K562 (cell line): ENCODE data around the gene LAMC1. TPM values are rescaled to one million over a fixed set of nuclear protein-coding genes. Genes with fewer than 3 reads are reported as not detected.

Source experiments
- ATAC-seq: fragments of 200-7000 bp; cut with Tn5 transposase; 3 replicates; pipeline ENCODE4 v1.9.1; 2020; ENCODE audit warnings: moderate library complexity
- BruUV-seq: library from RNA; stranded (reverse); fragments of 400-500 nt; replicated peaks from 2 replicates; lab custom pipeline; 2021; lab: Mats Ljungman, UMichigan
- CTCF ChIA-PET: fragments of 300-600 bp; formaldehyde crosslinking; extraction: SDS; loops from one replicate; lab custom pipeline; 2021; ENCODE audit warnings: low intra/inter-chr PET ratio; lab: Yijun Ruan, JAX
- POLR2A ChIA-PET: fragments of 300-600, 350-650 bp; sonication (Branson Sonifier 250); formaldehyde crosslinking; extraction: SDS; loops from one replicate; lab custom pipeline; 2021; ENCODE audit warnings: antibody characterized with exemption, inconsistent platforms; lab: Yijun Ruan, JAX
- DNase-seq, 4 experiments: peaks; one replicate each; pipeline versions ENCODE4 v3.0.0 to v3.0.0-alpha.2; 2011 to 2018; ENCODE audit warnings: low spot score in 3 of 4, mixed read lengths in 3 of 4; ENCODE audit errors: extremely low read depth in 1 of 4
- FAIRE-seq: peaks from 2 replicates; lab custom pipeline; 2011; peaks lifted over from hg19 to GRCh38; lab: Jason Lieb, UNC
- H2AFZ ChIP-seq: 2 replicates; pipeline ENCODE4 v1.6.0; 2011; ENCODE audit warnings: low read depth, low read length, control low read depth, inconsistent platforms
- H3K27ac ChIP-seq: fragments of 200-600 bp; 3 replicates; pipeline ENCODE4 v1.8.0; 2011; ENCODE audit warnings: low read depth, mild to moderate bottlenecking, control low read depth, inconsistent platforms, low read length, moderate library complexity, mixed read lengths; ENCODE audit errors: extremely low read depth
- H3K27me3 ChIP-seq, 2 experiments: fragments of 300-600 bp in 1 of 2; 2 replicates in 1 of 2; 3 replicates in 1 of 2; pipeline versions ENCODE4 v1.6.0 to v1.8.0; 2011; ENCODE audit warnings: inconsistent platforms in 2 of 2, low read length in 2 of 2, mild to moderate bottlenecking in 1 of 2, mixed read lengths in 1 of 2, moderate library complexity in 1 of 2; ENCODE audit not compliant: control insufficient read depth in 2 of 2, insufficient read depth in 2 of 2
- H3K36me3 ChIP-seq: fragments of 300-600 bp; 3 replicates; pipeline ENCODE4 v1.8.0; 2011; ENCODE audit warnings: mild to moderate bottlenecking, low read length, inconsistent platforms; ENCODE audit not compliant: control insufficient read depth, insufficient read depth
- H3K4me1 ChIP-seq, 2 experiments: fragments of 200-600 bp in 1 of 2; replicated peaks in 1 of 2; 2 replicates in 1 of 2; 3 replicates in 1 of 2; pipeline versions ENCODE4 v1.5.1 to v1.8.0; 2011; ENCODE audit warnings: inconsistent platforms in 2 of 2, low read length in 2 of 2, mild to moderate bottlenecking in 1 of 2, mixed read lengths in 1 of 2, moderate library complexity in 1 of 2; ENCODE audit not compliant: control insufficient read depth in 2 of 2, insufficient read depth in 2 of 2
- H3K4me2 ChIP-seq: 2 replicates; pipeline ENCODE4 v1.6.1; 2011; ENCODE audit warnings: low read length, control low read depth, inconsistent platforms, mixed read lengths; ENCODE audit not compliant: insufficient read depth
- H3K4me3 ChIP-seq: fragments of 200-600 bp; sonication (generic), shearing (Covaris generic); 2 replicates; pipeline ENCODE4 v1.5.1; 2016; ENCODE audit warnings: control low read depth, inconsistent platforms
- H3K79me2 ChIP-seq: fragments of 200-600 bp; 3 replicates; pipeline ENCODE4 v1.8.0; 2011; ENCODE audit warnings: low read length, inconsistent platforms; ENCODE audit not compliant: control insufficient read depth, insufficient read depth
- H3K9ac ChIP-seq, 2 experiments: 2 replicates each; pipeline versions ENCODE4 v1.6.0 to v1.6.1; 2011; ENCODE audit warnings: low read depth in 2 of 2, low read length in 2 of 2, control low read depth in 1 of 2, inconsistent platforms in 1 of 2, mild to moderate bottlenecking in 1 of 2, mixed read lengths in 1 of 2; ENCODE audit not compliant: insufficient read depth in 1 of 2
- H3K9me1 ChIP-seq: one replicate; pipeline ENCODE4 v1.6.0; 2011; ENCODE audit warnings: inconsistent platforms, mild to moderate bottlenecking, low read length, moderate library complexity; ENCODE audit not compliant: control insufficient read depth, insufficient read depth
- H3K9me3 ChIP-seq: replicated peaks from 2 replicates; pipeline ENCODE4 v1.5.1; 2011; ENCODE audit warnings: low read depth, low read length, inconsistent platforms; ENCODE audit not compliant: control insufficient read depth, insufficient read depth
- H4K20me1 ChIP-seq: replicated peaks from 2 replicates; pipeline ENCODE4 v1.6.1; 2011; ENCODE audit warnings: low read length, inconsistent platforms, mixed read lengths; ENCODE audit not compliant: control insufficient read depth, insufficient read depth
- KDM2B ChIP-seq: fragments of 250-450 bp; sonication (Bioruptor Pico); IDR thresholded peaks from 2 replicates; pipeline ENCODE4 v1.8.0; 2021; ENCODE audit warnings: mild to moderate bottlenecking, moderate library complexity
- RAD21 ChIP-seq, 2 experiments: fragments of 250-450 bp in 1 of 2; fragments of 450-650 bp in 1 of 2; sonication (Bioruptor Pico) in 1 of 2; formaldehyde crosslinking in 1 of 2; IDR thresholded peaks in 1 of 2; conservative IDR thresholded peaks in 1 of 2; 2 replicates each; pipeline versions ENCODE4 v1.4.0 to v1.8.0; 2020 to 2022; ENCODE audit warnings: mild to moderate bottlenecking in 2 of 2, moderate library complexity in 1 of 2
- RNF2 ChIP-seq: sonication (generic); IDR thresholded peaks from 2 replicates; pipeline ENCODE4 v1.6.1; 2016
- TBP ChIP-seq: optimal IDR thresholded peaks from 2 replicates; pipeline ENCODE3; 2011; ENCODE audit warnings: low read depth, low read length, improper control_type of control experiment
- WGBS: fragments of 100-300 bp; shearing (Covaris generic); methylation state at CpG from one replicate; pipeline ENCODE4 v1.1.6; 2016; ENCODE audit warnings: low coverage, mixed read lengths; ENCODE audit not compliant: insufficient coverage; ENCODE audit errors: missing lambda C conversion rate; 5-methylcytosine and 5-hydroxymethylcytosine counted together
- in situ Hi-C: fragments of 300-500 bp; cut with MboI; formaldehyde crosslinking; loops from 4 replicates; pipeline ENCODE4 v1.15.0; 2018; ENCODE audit warnings: inconsistent platforms, mixed read lengths
- intact Hi-C: fragments of 100-400 bp; cut with micrococcal nuclease; formaldehyde crosslinking; loops from 2 replicates; pipeline ENCODE4 v1.14.2; 2022
- polyA plus RNA-seq, 8 experiments: library from polyadenylated mRNA; depleted of rRNA in 4 of 8; stranded (reverse) in 5 of 8; unstranded in 3 of 8; fragments of >200 nt; fragmentation: Nextera tagmentation in 2 of 8; fragmentation: Illumina TruSeq in 1 of 8; extraction: Ambion mirVana in 2 of 8; extraction: Trizol in 1 of 8; gene quantifications; 2 replicates each; pipeline versions ENCODE4 v1.2.1 to v1.2.3, GENCODE V29; 2011 to 2014; ENCODE audit warnings: inconsistent platforms in 1 of 8, missing spikeins in 1 of 8
- total RNA-seq, 7 experiments: library from RNA; depleted of rRNA in 6 of 7; stranded (reverse); fragments of >200 nt in 6 of 7; fragmentation: Illumina TruSeq in 2 of 7; extraction: Trizol in 2 of 7; gene quantifications; 2 replicates each; pipeline versions ENCODE4 v1.2.1 to v1.2.3, GENCODE V29; 2011 to 2021; ENCODE audit warnings: low replicate concordance in 1 of 7
- TF ChIP-seq, protein P1 (sequence below), 3 experiments: IDR thresholded peaks in 2 of 3; conservative IDR thresholded peaks in 1 of 3; 2 replicates each; pipeline ENCODE4 v1.5.1; 2011 to 2012; ENCODE audit warnings: low read length in 3 of 3, mild to moderate bottlenecking in 3 of 3, control low read depth in 2 of 3, improper control_type of control experiment in 1 of 3, inconsistent platforms in 1 of 3, low read depth in 1 of 3, mixed read lengths in 1 of 3, moderate library complexity in 1 of 3; ENCODE audit not compliant: insufficient read depth in 2 of 3
- TF ChIP-seq, protein P2 (sequence below): fragments of 450-650 bp; IDR thresholded peaks from 2 replicates; pipeline ENCODE4 v1.6.1; 2016; ENCODE audit warnings: mild to moderate bottlenecking
- TF ChIP-seq, protein P3 (sequence below), 2 experiments: IDR thresholded peaks; 2 replicates each; pipeline ENCODE4 v1.6.1; 2012; ENCODE audit warnings: improper control_type of control experiment in 2 of 2, low read depth in 2 of 2, low read length in 2 of 2, borderline replicate concordance in 1 of 2
- TF ChIP-seq, protein P4 (sequence below), 3 experiments: fragments of 200-800 bp in 1 of 3; fragments of 250-450 bp in 1 of 3; fragments of 450-650 bp in 1 of 3; sonication (Bioruptor Pico) in 1 of 3; sonication (Bioruptor generic) in 1 of 3; formaldehyde crosslinking in 1 of 3; IDR thresholded peaks; 2 replicates each; pipeline versions ENCODE4 v1.6.1 to v1.8.0; 2016 to 2022; ENCODE audit warnings: mild to moderate bottlenecking in 2 of 3, missing genetic modification characterization in 2 of 3, missing compliant biosample characterization in 1 of 3, moderate library complexity in 1 of 3

Gene LAMC1
- total and polyA plus RNA-seq, 9 of the 15 experiments (the other 6 are each of a cell fraction or from before 2014, with no cell fraction given) = 0.07 to 0.71 (median 0.13) TPM; not detected in 2

DNA sequence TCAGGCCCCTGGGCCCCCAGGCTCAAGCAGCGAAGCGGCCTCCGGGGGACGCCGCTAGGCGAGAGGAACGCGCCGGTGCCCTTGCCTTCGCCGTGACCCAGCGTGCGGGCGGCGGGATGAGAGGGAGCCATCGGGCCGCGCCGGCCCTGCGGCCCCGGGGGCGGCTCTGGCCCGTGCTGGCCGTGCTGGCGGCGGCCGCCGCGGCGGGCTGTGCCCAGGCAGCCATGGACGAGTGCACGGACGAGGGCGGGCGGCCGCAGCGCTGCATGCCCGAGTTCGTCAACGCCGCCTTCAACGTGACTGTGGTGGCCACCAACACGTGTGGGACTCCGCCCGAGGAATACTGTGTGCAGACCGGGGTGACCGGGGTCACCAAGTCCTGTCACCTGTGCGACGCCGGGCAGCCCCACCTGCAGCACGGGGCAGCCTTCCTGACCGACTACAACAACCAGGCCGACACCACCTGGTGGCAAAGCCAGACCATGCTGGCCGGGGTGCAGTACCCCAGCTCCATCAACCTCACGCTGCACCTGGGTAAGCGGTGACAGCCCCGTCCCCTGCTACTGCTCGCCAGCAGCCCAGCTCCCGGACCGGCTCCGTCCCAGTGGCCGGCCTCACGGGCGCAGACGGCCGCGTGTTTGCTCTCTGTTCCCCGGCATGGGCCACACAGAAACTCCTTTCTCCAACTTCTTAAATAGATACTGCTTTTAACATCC lies 539 bp downstream of the LAMC1 start:
- no TSS peak for BruUV-seq
- Histone ChIP-seq H3K9me1 (no peaks in the 10 kb centered on the region), H3K4me1 (peaks cover 7 to 17% of the 10 kb centered on the region in 2 experiments; a peak in 4 of 5 replicates), H3K27me3 (peaks cover 35 to 42% of the 10 kb centered on the region in 2 experiments), H3K36me3 (no peaks in the 10 kb centered on the region), H3K9ac (no peak overlapping the region), H3K4me3 (peak overlapping the region; percentile 23), H4K20me1 (no peaks in the 10 kb centered on the region), H3K4me2 (peak overlapping the region; percentile 15; the same call in 1 of the 2 replicates), H3K9me3 (no peaks in the 10 kb centered on the region), H3K27ac (no peak overlapping the region), H3K79me2 (no peaks in the 10 kb centered on the region), H2AFZ (0 out of 2 replicates have a peak overlapping the region, but pooled peaks have one; percentile 14)
- in situ Hi-C loops (no loop called here), intact Hi-C loops (no loop called here)
- WGBS = 10% methylated on average over 45 of the region's 68 CpGs
- CTCF ChIA-PET = no interaction called here
- ATAC-seq = peak; percentile 77
- DNase-seq = peak; percentile 19 to 32 (median 24)
- FAIRE-seq = no peak
- POLR2A ChIA-PET = interaction anchor here (0.8 kb wide), 1 partner anchor 30 kb away, joined by 3 read pairs; no protein-coding TSS in a partner anchor
- TF ChIP-seq, protein P1, sequence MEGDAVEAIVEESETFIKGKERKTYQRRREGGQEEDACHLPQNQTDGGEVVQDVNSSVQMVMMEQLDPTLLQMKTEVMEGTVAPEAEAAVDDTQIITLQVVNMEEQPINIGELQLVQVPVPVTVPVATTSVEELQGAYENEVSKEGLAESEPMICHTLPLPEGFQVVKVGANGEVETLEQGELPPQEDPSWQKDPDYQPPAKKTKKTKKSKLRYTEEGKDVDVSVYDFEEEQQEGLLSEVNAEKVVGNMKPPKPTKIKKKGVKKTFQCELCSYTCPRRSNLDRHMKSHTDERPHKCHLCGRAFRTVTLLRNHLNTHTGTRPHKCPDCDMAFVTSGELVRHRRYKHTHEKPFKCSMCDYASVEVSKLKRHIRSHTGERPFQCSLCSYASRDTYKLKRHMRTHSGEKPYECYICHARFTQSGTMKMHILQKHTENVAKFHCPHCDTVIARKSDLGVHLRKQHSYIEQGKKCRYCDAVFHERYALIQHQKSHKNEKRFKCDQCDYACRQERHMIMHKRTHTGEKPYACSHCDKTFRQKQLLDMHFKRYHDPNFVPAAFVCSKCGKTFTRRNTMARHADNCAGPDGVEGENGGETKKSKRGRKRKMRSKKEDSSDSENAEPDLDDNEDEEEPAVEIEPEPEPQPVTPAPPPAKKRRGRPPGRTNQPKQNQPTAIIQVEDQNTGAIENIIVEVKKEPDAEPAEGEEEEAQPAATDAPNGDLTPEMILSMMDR (IDR thresholded peaks at IDR 0.05 in 2 of 3, conservative IDR thresholded peaks at IDR 0.05 in 1 of 3; ENCODE audit: insufficient read depth in 2 of 3, low read depth in 1 of 3, low read length in 3 of 3) = peak in 2 of 3 experiments; percentile 12 to 38; a peak in 2 of 6 replicates
- TF ChIP-seq, protein P2, sequence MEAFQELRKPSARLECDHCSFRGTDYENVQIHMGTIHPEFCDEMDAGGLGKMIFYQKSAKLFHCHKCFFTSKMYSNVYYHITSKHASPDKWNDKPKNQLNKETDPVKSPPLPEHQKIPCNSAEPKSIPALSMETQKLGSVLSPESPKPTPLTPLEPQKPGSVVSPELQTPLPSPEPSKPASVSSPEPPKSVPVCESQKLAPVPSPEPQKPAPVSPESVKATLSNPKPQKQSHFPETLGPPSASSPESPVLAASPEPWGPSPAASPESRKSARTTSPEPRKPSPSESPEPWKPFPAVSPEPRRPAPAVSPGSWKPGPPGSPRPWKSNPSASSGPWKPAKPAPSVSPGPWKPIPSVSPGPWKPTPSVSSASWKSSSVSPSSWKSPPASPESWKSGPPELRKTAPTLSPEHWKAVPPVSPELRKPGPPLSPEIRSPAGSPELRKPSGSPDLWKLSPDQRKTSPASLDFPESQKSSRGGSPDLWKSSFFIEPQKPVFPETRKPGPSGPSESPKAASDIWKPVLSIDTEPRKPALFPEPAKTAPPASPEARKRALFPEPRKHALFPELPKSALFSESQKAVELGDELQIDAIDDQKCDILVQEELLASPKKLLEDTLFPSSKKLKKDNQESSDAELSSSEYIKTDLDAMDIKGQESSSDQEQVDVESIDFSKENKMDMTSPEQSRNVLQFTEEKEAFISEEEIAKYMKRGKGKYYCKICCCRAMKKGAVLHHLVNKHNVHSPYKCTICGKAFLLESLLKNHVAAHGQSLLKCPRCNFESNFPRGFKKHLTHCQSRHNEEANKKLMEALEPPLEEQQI = no peak
- TF ChIP-seq TBP (peak; percentile 12), KDM2B (CRISPR knock-in tag) (no peak), RAD21 (CRISPR knock-in tag; conservative IDR thresholded peaks at IDR 0.05 in 1 of 2, IDR thresholded peaks at IDR 0.05 in 1 of 2) (0 out of 4 replicates have a peak, but pooled peaks of 1 of the 2 experiments have one; percentile 11), RNF2 (0 out of 2 replicates have a peak, but pooled peaks have one; percentile 11)
- TF ChIP-seq, protein P3, sequence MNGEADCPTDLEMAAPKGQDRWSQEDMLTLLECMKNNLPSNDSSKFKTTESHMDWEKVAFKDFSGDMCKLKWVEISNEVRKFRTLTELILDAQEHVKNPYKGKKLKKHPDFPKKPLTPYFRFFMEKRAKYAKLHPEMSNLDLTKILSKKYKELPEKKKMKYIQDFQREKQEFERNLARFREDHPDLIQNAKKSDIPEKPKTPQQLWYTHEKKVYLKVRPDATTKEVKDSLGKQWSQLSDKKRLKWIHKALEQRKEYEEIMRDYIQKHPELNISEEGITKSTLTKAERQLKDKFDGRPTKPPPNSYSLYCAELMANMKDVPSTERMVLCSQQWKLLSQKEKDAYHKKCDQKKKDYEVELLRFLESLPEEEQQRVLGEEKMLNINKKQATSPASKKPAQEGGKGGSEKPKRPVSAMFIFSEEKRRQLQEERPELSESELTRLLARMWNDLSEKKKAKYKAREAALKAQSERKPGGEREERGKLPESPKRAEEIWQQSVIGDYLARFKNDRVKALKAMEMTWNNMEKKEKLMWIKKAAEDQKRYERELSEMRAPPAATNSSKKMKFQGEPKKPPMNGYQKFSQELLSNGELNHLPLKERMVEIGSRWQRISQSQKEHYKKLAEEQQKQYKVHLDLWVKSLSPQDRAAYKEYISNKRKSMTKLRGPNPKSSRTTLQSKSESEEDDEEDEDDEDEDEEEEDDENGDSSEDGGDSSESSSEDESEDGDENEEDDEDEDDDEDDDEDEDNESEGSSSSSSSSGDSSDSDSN (IDR thresholded peaks at IDR 0.05; ENCODE audit: borderline replicate concordance in 1 of 2, low read depth in 2 of 2, low read length in 2 of 2) = 0 out of 4 replicates have a peak, but pooled peaks of 1 of the 2 experiments have one; percentile 25
- TF ChIP-seq, protein P4, sequence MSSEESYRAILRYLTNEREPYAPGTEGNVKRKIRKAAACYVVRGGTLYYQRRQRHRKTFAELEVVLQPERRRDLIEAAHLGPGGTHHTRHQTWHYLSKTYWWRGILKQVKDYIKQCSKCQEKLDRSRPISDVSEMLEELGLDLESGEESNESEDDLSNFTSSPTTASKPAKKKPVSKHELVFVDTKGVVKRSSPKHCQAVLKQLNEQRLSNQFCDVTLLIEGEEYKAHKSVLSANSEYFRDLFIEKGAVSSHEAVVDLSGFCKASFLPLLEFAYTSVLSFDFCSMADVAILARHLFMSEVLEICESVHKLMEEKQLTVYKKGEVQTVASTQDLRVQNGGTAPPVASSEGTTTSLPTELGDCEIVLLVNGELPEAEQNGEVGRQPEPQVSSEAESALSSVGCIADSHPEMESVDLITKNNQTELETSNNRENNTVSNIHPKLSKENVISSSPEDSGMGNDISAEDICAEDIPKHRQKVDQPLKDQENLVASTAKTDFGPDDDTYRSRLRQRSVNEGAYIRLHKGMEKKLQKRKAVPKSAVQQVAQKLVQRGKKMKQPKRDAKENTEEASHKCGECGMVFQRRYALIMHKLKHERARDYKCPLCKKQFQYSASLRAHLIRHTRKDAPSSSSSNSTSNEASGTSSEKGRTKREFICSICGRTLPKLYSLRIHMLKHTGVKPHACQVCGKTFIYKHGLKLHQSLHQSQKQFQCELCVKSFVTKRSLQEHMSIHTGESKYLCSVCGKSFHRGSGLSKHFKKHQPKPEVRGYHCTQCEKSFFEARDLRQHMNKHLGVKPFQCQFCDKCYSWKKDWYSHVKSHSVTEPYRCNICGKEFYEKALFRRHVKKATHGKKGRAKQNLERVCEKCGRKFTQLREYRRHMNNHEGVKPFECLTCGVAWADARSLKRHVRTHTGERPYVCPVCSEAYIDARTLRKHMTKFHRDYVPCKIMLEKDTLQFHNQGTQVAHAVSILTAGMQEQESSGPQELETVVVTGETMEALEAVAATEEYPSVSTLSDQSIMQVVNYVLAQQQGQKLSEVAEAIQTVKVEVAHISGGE (CRISPR knock-in tag; IDR thresholded peaks at IDR 0.05) = peak in 1 of 3 experiments; percentile 32; a peak in 1 of 6 replicates
